Suppressor macrophage treated with lipopolysaccharide for 1 hour (primary cell): Measurements from ENCODE around the gene SLC8A1.
"Not testable (repeated sequence)": the region's sequence is repeated elsewhere in the genome, so short reads cannot be mapped to it uniquely, and the experiment has no call there.

Experiments used
- DNase-seq, 3 donors: peaks; one replicate each; pipeline ENCODE4 v3.0.0-alpha.2; 2020 to 2022

The SLC8A1 gene

GRCh38 chr2:40097691-40098385 lies 354.1 kb downstream of the SLC8A1 start:
- no peak for DNase-seq

- DNase-seq: no peak
Measured at GRCh38 chr2:40096360-40096759, 355.5 kb downstream of the SLC8A1 start.

- DNase-seq: no peak
Measured at GRCh38 chr2:40095000-40095399, 356.9 kb downstream of the SLC8A1 start.

GRCh38 chr2:40094451-40094850 lies 357.4 kb downstream of the SLC8A1 start:
- no peak for DNase-seq

GRCh38 chr2:40093021-40093675 lies 358.7 kb downstream of the SLC8A1 start:
- no peak for DNase-seq

GRCh38 chr2:40090044-40090443 lies 361.8 kb downstream of the SLC8A1 start:
- DNase-seq: no peak

- DNase-seq: no peak
Measured at GRCh38 chr2:40087927-40088326, 364.0 kb downstream of the SLC8A1 start.

GRCh38 chr2:40087434-40087833 lies 364.5 kb downstream of the SLC8A1 start:
- DNase-seq: no peak

- DNase-seq: no peak
Measured at GRCh38 chr2:40085786-40086185, 366.1 kb downstream of the SLC8A1 start.

- not testable (repeated sequence) for DNase-seq
Measured at GRCh38 chr2:40073336-40073735, 378.6 kb downstream of the SLC8A1 start.

GRCh38 chr2:40072442-40073232 lies 379.3 kb downstream of the SLC8A1 start:
- no peak for DNase-seq

GRCh38 chr2:40062381-40062780 lies 389.5 kb downstream of the SLC8A1 start:
- DNase-seq: no peak

GRCh38 chr2:40049781-40050180 lies 402.1 kb downstream of the SLC8A1 start:
- no peak for DNase-seq

- no peak for DNase-seq
Measured at GRCh38 chr2:40048506-40048905, 403.4 kb downstream of the SLC8A1 start.

- no peak for DNase-seq
Measured at GRCh38 chr2:40047406-40047805, 404.5 kb downstream of the SLC8A1 start.
